NCI-H82 treated with DMSO at 0.1 percent for 48 hours (cell line): ENCODE data around the gene CMYA5.
A peak's percentile ranks its signal among the peaks of the same experiment; 100 is the strongest.

Experiments
- DNase-seq: peaks from one replicate; lab custom pipeline; 2025; ENCODE audit not compliant: unreplicated experiment; lab: John Stamatoyannopoulos, UW

Gene CMYA5

GRCh38 chr5:79793304-79793703 is 103.7 kb downstream of the CMYA5 start:
- DNase-seq: no peak

- no peak for DNase-seq
Observed at GRCh38 chr5:79793722-79794121, 104.1 kb downstream of the CMYA5 start.

GRCh38 chr5:79794347-79794746 is 104.7 kb downstream of the CMYA5 start:
- peak; percentile 46 for DNase-seq

GRCh38 chr5:79795764-79796398 is 106.2 kb downstream of the CMYA5 start:
- DNase-seq: no peak

- DNase-seq: no peak
Observed at GRCh38 chr5:79798893-79799590, 109.4 kb downstream of the CMYA5 start.

GRCh38 chr5:79800979-79801827 is 111.6 kb downstream of the CMYA5 start:
- DNase-seq: no peak

GRCh38 chr5:79802406-79802805 is 112.8 kb downstream of the CMYA5 start:
- DNase-seq: no peak

GRCh38 chr5:79803007-79803406 is 113.4 kb downstream of the CMYA5 start:
- no peak for DNase-seq

- no peak for DNase-seq
Observed at GRCh38 chr5:79806741-79807140, 117.1 kb downstream of the CMYA5 start.

- no peak for DNase-seq
Observed at GRCh38 chr5:79809743-79810142, 120.1 kb downstream of the CMYA5 start.

GRCh38 chr5:79811081-79811480 is 121.4 kb downstream of the CMYA5 start:
- no peak for DNase-seq

GRCh38 chr5:79811904-79812303 is 122.3 kb downstream of the CMYA5 start:
- no peak for DNase-seq

GRCh38 chr5:79814699-79815098 is 125.1 kb downstream of the CMYA5 start:
- no peak for DNase-seq

- DNase-seq: no peak
Observed at GRCh38 chr5:79816014-79816413, 126.4 kb downstream of the CMYA5 start.

- no peak for DNase-seq
Observed at GRCh38 chr5:79820648-79821047, 131.0 kb downstream of the CMYA5 start.

GRCh38 chr5:79824444-79824843 is 134.8 kb downstream of the CMYA5 start:
- no peak for DNase-seq

GRCh38 chr5:79825802-79826201 is 136.2 kb downstream of the CMYA5 start:
- no peak for DNase-seq

GRCh38 chr5:79827159-79827629 is 137.6 kb downstream of the CMYA5 start:
- no peak for DNase-seq

GRCh38 chr5:79829260-79829659 is 139.6 kb downstream of the CMYA5 start:
- DNase-seq: no peak

- no peak for DNase-seq
Observed at GRCh38 chr5:79831381-79832309, 142.0 kb downstream of the CMYA5 start.

GRCh38 chr5:79832911-79833310 is 143.3 kb downstream of the CMYA5 start:
- DNase-seq: no peak
